ENCODE results near the gene ZNF532.
"Not testable (repeated sequence)": the region's sequence is repeated elsewhere in the genome, so short reads cannot be mapped to it uniquely, and the experiment has no call there.

Gene ZNF532

GRCh38 chr18:58898010-58898799 is 33.5 kb downstream of the ZNF532 start:
- DNase-seq (ENCODE audit: low read depth), result no peak

GRCh38 chr18:58900015-58900649 is 35.5 kb downstream of the ZNF532 start:
- no peak for DNase-seq (ENCODE audit: low read depth)

- no peak for DNase-seq (ENCODE audit: low read depth)
These were observed 36.5 kb downstream of the ZNF532 start for GRCh38 chr18:58901143-58901542.

GRCh38 chr18:58901783-58902182 is 37.1 kb downstream of the ZNF532 start:
- DNase-seq (ENCODE audit: low read depth), result no peak

GRCh38 chr18:58902961-58903360 is 38.3 kb downstream of the ZNF532 start:
- DNase-seq (ENCODE audit: low read depth), result no peak

GRCh38 chr18:58903533-58903932 is 38.9 kb downstream of the ZNF532 start:
- no peak for DNase-seq (ENCODE audit: low read depth)

GRCh38 chr18:58905777-58906428 is 41.2 kb downstream of the ZNF532 start:
- DNase-seq (ENCODE audit: low read depth), result no peak

- no peak for DNase-seq (ENCODE audit: low read depth)
These were observed 43.3 kb downstream of the ZNF532 start for GRCh38 chr18:58908006-58908405.

- no peak for DNase-seq (ENCODE audit: low read depth)
These were observed 44.8 kb downstream of the ZNF532 start for GRCh38 chr18:58909521-58909920.

- no peak for DNase-seq (ENCODE audit: low read depth)
These were observed 46.6 kb downstream of the ZNF532 start for GRCh38 chr18:58911241-58911640.

GRCh38 chr18:58911766-58912165 is 47.1 kb downstream of the ZNF532 start:
- no peak for DNase-seq (ENCODE audit: low read depth)

- DNase-seq (ENCODE audit: low read depth), result no peak
These were observed 50.5 kb downstream of the ZNF532 start for GRCh38 chr18:58915006-58915799.

GRCh38 chr18:58915995-58916394 is 51.3 kb downstream of the ZNF532 start:
- no peak for DNase-seq (ENCODE audit: low read depth)

- DNase-seq (ENCODE audit: low read depth), result not testable (repeated sequence)
These were observed 55.3 kb downstream of the ZNF532 start for GRCh38 chr18:58919934-58920333.

- DNase-seq (ENCODE audit: low read depth), result no peak
These were observed 58.3 kb downstream of the ZNF532 start for GRCh38 chr18:58922995-58923394.

- DNase-seq (ENCODE audit: low read depth), result no peak
These were observed 59.8 kb downstream of the ZNF532 start for GRCh38 chr18:58924473-58924872.

GRCh38 chr18:58927659-58928058 is 63.0 kb downstream of the ZNF532 start:
- no peak for DNase-seq (ENCODE audit: low read depth)

- DNase-seq (ENCODE audit: low read depth), result no peak
These were observed 63.7 kb downstream of the ZNF532 start for GRCh38 chr18:58928386-58928785.

GRCh38 chr18:58929206-58929605 is 64.5 kb downstream of the ZNF532 start:
- DNase-seq (ENCODE audit: low read depth), result no peak

GRCh38 chr18:58934356-58934755 is 69.7 kb downstream of the ZNF532 start:
- no peak for DNase-seq (ENCODE audit: low read depth)

GRCh38 chr18:58934933-58935577 is 70.4 kb downstream of the ZNF532 start:
- DNase-seq (ENCODE audit: low read depth), result no peak

Data from activated T-cell treated with anti-CD3 and anti-CD28 coated beads for 48 hours (primary cell).